Heart left ventricle (tissue), 16 donors: ENCODE data around the gene CNN2. TPM values are rescaled to one million over a fixed set of nuclear protein-coding genes. Genes with fewer than 3 reads are reported as not detected.
A peak's percentile ranks its signal among the peaks of the same experiment; 100 is the strongest.

Experiments
- ATAC-seq, 4 donors: fragments of 200-7000 bp; cut with Tn5 transposase; one replicate each; pipeline ENCODE4 v1.9.1; 2020 to 2022; ENCODE audit warnings: moderate library complexity in 4 of 4, mild to moderate bottlenecking in 3 of 4, moderate number of reproducible peaks in 1 of 4
- DNase-seq, 5 donors: peaks; one replicate each; pipeline ENCODE4 v3.0.0-alpha.2; 2020
- H3K27ac ChIP-seq, 12 donors: fragments of 200-600 bp; sonication (generic) in 4 of 12; one replicate each; pipeline versions ENCODE4 v1.5.0 to v1.8.0; 2016 to 2022; ENCODE audit warnings: mild to moderate bottlenecking in 2 of 12
- H3K27me3 ChIP-seq, 9 donors: fragments of 200-600 bp; sonication (generic) in 2 of 9; one replicate each; pipeline versions ENCODE4 v1.5.1 to v1.8.0; 2016 to 2022; ENCODE audit warnings: mild to moderate bottlenecking in 3 of 9
- H3K36me3 ChIP-seq, 9 donors: fragments of 200-600 bp; sonication (generic) in 2 of 9; one replicate each; pipeline versions ENCODE4 v1.5.0 to v1.8.0; 2018 to 2022; ENCODE audit warnings: mild to moderate bottlenecking in 2 of 9
- H3K4me1 ChIP-seq, 12 donors: fragments of 200-600 bp; sonication (generic) in 4 of 12; one replicate each; pipeline versions ENCODE4 v1.5.0 to v1.8.0; 2016 to 2022; ENCODE audit warnings: mild to moderate bottlenecking in 3 of 12
- H3K4me3 ChIP-seq, 12 donors: fragments of 200-600 bp; sonication (generic) in 4 of 12; one replicate each; pipeline versions ENCODE4 v1.5.0 to v1.8.0; 2017 to 2022; ENCODE audit warnings: mild to moderate bottlenecking in 9 of 12, moderate library complexity in 4 of 12
- H3K9me3 ChIP-seq, 12 donors: fragments of 200-600 bp; sonication (generic) in 4 of 12; one replicate each; pipeline versions ENCODE4 v1.5.0 to v1.8.0; 2016 to 2022; ENCODE audit warnings: mild to moderate bottlenecking in 1 of 12
- POLR2A ChIP-seq, 2 donors: fragments of 450-650 bp; IDR thresholded peaks; one replicate each; pipeline ENCODE4 v1.6.1; 2017; ENCODE audit warnings: antibody characterized with exemption in 2 of 2, mild to moderate bottlenecking in 2 of 2, moderate library complexity in 2 of 2
- WGBS, 4 donors: extraction: QIAGEN DNeasy Blood & Tissue Kit in 2 of 4; methylation state at CpG; one replicate each; pipeline versions ENCODE4 v1.1.5 to v1.1.7; 2013 to 2018; 5-methylcytosine and 5-hydroxymethylcytosine counted together
- intact Hi-C, 10 donors: fragments of 100-400 bp; cut with DNase I; formaldehyde crosslinking; loops; one replicate each; pipeline versions ENCODE4 v1.11.1 to v1.14.2; 2022
- polyA plus RNA-seq, 2 donors: library from polyadenylated mRNA; stranded (reverse); fragments of 200-250 nt; gene quantifications; one replicate each; pipeline ENCODE4 v1.2.3, GENCODE V29; 2013
- total RNA-seq, 9 donors: library from RNA; depleted of rRNA in 2 of 9; stranded (reverse); fragments of >200 nt in 2 of 9; fragmentation: NEBNext Ultra II Directional in 3 of 9; extraction: Animal tissue kit (Norgen Biotek cat#: 25700) in 3 of 9; gene quantifications; one replicate each; pipeline versions ENCODE4 v1.1.0 to v1.2.4, GENCODE V29; 2016 to 2023
- TF ChIP-seq, protein P1 (sequence below), 12 donors: fragments of 200-600 bp; sonication (generic) in 4 of 12; IDR thresholded peaks; one replicate each; pipeline versions ENCODE4 v1.5.0 to v1.8.0; 2018 to 2022; ENCODE audit warnings: antibody characterized with exemption in 12 of 12, mild to moderate bottlenecking in 5 of 12
- donor health status: ischemic (EF 13 %, LVEDD 7.1; RV severe dilation, severe dysfunction).
- donor health status: healthy with polysubstance abuse.
- donor health status: DM: no; HTN: yes; CAD: no.
- donor health status: DM: no; HTN: no; CAD: no.
- donor health status: ischemic (EF 25% LVEDD 6.9; RV normal size, moderate dysfunction).
- donor health status: ischemic (EF 25% LVEDD 5.7; RV mildly dilated, moderate dysfunction).
- donor health status: healthy.
- donor health status: DM: yes; HTN: yes; CAD: no.
- donor health status: ischemic (EF 35%, LVEDD 5.7; RV mildly dilated, moderate dysfunction).
- donor health status: nonischemic (EF 11% LVEDD 7.7; RV severe dilation, severe dysfunction).
- donor health status: DM: yes; HTN: yes; CAD: no.
- donor health status: PGD.
- donor health status: ischemic (EF 29% LVEDD 5.4; RV normal size, mild dysfunction).
- donor health status: nonischemic (EF 23%, LVEDD 6.1; RV moderate dilation, normal function).

Gene CNN2
- total and polyA plus RNA-seq, 11 donors = 26.2 to 98.5 (median 58.2) TPM

DNA sequence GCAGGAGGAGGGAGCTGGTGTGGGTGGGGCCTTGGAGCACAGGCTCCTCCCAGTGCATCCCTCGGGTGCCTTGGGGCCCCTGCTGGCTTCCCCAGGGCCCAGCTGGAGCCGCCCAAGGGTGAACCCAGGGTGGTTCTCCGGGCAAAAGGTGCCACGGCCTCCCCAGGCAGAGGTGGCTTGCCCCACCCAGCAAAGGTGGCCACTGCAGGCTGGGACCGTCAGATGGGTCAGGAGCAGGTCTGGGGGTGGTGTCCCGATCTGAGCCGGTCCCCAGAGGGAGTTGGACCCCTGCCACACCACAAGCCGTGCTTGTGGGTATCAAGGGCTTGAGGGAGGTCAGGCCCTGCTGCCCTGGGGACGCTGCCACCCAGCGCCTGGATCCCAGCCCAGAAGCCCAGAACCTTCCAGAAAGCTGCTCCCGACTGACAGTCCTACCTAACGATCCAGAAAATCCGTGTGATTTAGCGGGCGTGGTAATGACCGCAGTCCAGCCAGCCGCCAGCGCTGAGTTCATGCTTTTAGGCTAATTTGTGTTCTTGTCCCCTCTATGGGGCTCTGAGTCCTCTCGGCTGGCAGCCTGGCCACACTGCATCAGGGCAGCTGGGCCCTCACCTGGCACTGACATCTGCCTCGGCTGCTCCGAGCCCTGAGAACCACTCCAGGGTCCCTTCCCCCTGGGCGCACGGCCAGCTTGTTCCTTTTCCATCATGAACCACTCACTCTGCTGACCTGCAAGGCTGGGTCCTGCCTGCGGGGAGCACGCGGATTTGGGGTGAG, 31.2 kb upstream of the CNN2 start:
- ATAC-seq = no peak
- no peak for TF ChIP-seq POLR2A (IDR thresholded peaks at IDR 0.05)
- TF ChIP-seq, protein P1, sequence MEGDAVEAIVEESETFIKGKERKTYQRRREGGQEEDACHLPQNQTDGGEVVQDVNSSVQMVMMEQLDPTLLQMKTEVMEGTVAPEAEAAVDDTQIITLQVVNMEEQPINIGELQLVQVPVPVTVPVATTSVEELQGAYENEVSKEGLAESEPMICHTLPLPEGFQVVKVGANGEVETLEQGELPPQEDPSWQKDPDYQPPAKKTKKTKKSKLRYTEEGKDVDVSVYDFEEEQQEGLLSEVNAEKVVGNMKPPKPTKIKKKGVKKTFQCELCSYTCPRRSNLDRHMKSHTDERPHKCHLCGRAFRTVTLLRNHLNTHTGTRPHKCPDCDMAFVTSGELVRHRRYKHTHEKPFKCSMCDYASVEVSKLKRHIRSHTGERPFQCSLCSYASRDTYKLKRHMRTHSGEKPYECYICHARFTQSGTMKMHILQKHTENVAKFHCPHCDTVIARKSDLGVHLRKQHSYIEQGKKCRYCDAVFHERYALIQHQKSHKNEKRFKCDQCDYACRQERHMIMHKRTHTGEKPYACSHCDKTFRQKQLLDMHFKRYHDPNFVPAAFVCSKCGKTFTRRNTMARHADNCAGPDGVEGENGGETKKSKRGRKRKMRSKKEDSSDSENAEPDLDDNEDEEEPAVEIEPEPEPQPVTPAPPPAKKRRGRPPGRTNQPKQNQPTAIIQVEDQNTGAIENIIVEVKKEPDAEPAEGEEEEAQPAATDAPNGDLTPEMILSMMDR (IDR thresholded peaks at IDR 0.05) = no peak
- peaks cover 20 to 55% (median 44%) of the 10 kb centered on the region in 9 donors for H3K27me3 ChIP-seq
- no peaks in the 10 kb centered on the region for H3K9me3 ChIP-seq
- peaks cover 0 to 17% (median 6%) of the 10 kb centered on the region in 12 donors for H3K4me1 ChIP-seq
- intact Hi-C loops = no loop called here
- DNase-seq = no peak
- H3K36me3 ChIP-seq = peaks cover 0 to 35% (median 9%) of the 10 kb centered on the region in 9 donors
- 69 to 84% (median 79%) methylated on average over 18 to 26 of the region's 26 CpGs for WGBS, 4 donors
- H3K27ac ChIP-seq = no peak overlapping the region
- H3K4me3 ChIP-seq = no peak overlapping the region

GRCh38 chr19:996051-996838, 30.2 kb upstream of the CNN2 start:
- Histone ChIP-seq H3K27me3 (peaks cover 27 to 64% (median 50%) of the 10 kb centered on the region in 9 donors), H3K36me3 (peaks cover 0 to 28% (median 4%) of the 10 kb centered on the region in 9 donors), H3K9me3 (no peaks in the 10 kb centered on the region), H3K4me3 (no peak overlapping the region), H3K27ac (no peak overlapping the region), H3K4me1 (peaks cover 0 to 27% (median 9%) of the 10 kb centered on the region in 12 donors)
- ATAC-seq = peak in 1 of 4 donors; percentile 17
- intact Hi-C loops = no loop called here
- no peak for TF ChIP-seq POLR2A (IDR thresholded peaks at IDR 0.05)
- TF ChIP-seq, protein P1 (IDR thresholded peaks at IDR 0.05) = no peak
- WGBS, 4 donors = 6 to 15% (median 12%) methylated on average over 36 to 64 of the region's 64 CpGs
- DNase-seq = no peak

- Histone ChIP-seq H3K36me3 (peaks cover 0 to 17% (median under 1%) of the 10 kb centered on the region in 9 donors), H3K27ac (no peak overlapping the region), H3K4me3 (no peak overlapping the region), H3K9me3 (no peaks in the 10 kb centered on the region), H3K27me3 (peaks cover 37 to 82% (median 60%) of the 10 kb centered on the region in 9 donors), H3K4me1 (peaks cover 0 to 34% (median 12%) of the 10 kb centered on the region in 12 donors)
- intact Hi-C loops = no loop called here
- TF ChIP-seq POLR2A (IDR thresholded peaks at IDR 0.05) = no peak
- TF ChIP-seq, protein P1 (IDR thresholded peaks at IDR 0.05) = no peak
- 4 to 29% (median 18%) methylated on average over 6 of the region's 6 CpGs for WGBS, 4 donors
- no peak for ATAC-seq
- DNase-seq = no peak
These were observed 28.3 kb upstream of the CNN2 start for GRCh38 chr19:998064-998463.

GRCh38 chr19:999379-999719, 27.1 kb upstream of the CNN2 start:
- H3K9me3 ChIP-seq = no peaks in the 10 kb centered on the region
- peaks cover 0 to 4% (median 0%) of the 10 kb centered on the region in 9 donors for H3K36me3 ChIP-seq
- H3K4me3 ChIP-seq = no peak overlapping the region
- H3K27ac ChIP-seq = no peak overlapping the region
- no peak for DNase-seq
- H3K4me1 ChIP-seq = peaks cover 0 to 34% (median 12%) of the 10 kb centered on the region in 12 donors
- WGBS, 4 donors = 61 to 77% (median 66%) methylated on average over 3 of the region's 3 CpGs
- no peak for ATAC-seq
- peaks cover 37 to 86% (median 60%) of the 10 kb centered on the region in 9 donors for H3K27me3 ChIP-seq
- TF ChIP-seq, protein P1 (IDR thresholded peaks at IDR 0.05) = no peak
- TF ChIP-seq POLR2A (IDR thresholded peaks at IDR 0.05) = no peak
- intact Hi-C loops = no loop called here
